ENCODE data around the gene ATP2C1. TPM values are rescaled to one million over a fixed set of nuclear protein-coding genes. Genes with fewer than 3 reads are reported as not detected.

Gene ATP2C1
- total and polyA plus RNA-seq, 10 donors, result 11.9 to 59.7 (median 46.3) TPM

DNA sequence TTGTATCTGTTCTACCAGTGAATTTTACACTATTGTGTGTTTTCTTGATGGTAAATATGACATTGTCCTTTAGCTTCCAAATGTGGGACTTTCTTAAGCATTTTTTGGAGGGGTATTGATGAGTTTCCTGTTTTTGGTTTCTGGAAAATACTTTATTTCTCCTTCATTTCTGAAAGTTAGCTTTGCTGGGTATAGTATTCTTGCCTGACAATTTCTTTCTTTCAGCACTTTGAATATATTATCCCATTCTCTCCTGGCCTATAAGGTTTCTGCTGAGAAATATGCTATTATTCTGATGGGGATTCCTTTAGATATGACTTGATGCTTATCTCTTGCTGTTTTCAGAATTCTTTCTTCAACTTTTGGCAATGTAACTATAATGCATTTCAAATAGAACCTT is 15.4 kb upstream of the ATP2C1 start:
- no peak for TF ChIP-seq POLR2AphosphoS5 (IDR thresholded peaks at IDR 0.05)
- no peak for TF ChIP-seq POLR2A (IDR thresholded peaks at IDR 0.05)
- TF ChIP-seq, protein P1, sequence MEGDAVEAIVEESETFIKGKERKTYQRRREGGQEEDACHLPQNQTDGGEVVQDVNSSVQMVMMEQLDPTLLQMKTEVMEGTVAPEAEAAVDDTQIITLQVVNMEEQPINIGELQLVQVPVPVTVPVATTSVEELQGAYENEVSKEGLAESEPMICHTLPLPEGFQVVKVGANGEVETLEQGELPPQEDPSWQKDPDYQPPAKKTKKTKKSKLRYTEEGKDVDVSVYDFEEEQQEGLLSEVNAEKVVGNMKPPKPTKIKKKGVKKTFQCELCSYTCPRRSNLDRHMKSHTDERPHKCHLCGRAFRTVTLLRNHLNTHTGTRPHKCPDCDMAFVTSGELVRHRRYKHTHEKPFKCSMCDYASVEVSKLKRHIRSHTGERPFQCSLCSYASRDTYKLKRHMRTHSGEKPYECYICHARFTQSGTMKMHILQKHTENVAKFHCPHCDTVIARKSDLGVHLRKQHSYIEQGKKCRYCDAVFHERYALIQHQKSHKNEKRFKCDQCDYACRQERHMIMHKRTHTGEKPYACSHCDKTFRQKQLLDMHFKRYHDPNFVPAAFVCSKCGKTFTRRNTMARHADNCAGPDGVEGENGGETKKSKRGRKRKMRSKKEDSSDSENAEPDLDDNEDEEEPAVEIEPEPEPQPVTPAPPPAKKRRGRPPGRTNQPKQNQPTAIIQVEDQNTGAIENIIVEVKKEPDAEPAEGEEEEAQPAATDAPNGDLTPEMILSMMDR (IDR thresholded peaks at IDR 0.05 in 8 of 11, conservative IDR thresholded peaks at IDR 0.05 in 3 of 11), result no peak

DNA sequence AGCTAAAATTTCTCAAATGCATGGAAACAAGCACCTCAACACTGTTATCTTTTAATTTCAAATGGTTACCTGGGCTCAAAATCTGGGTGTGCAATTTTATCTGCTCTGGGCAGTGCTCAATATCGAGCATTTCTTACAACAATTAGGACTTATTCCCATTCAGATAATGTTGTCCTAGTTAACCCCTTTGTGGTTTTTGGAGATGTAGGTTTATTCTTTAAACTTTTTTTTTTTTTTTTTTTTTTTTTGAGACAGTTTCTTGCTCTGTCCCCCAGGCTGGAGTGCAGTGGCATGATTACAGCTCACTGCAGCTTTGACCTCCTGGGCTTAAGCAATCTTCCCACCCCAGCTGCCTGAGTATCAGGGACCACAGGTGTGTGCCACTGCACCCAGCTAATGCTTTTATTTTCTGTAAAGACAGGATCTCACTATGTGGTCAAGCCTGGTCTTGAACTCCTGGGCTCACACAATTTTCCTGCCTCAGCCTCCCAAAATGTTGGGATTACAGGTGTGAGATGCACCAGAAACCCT is 4.4 kb upstream of the ATP2C1 start:
- Histone ChIP-seq H3K4me3 (no peak overlapping the region), H3K27me3 (replicated peaks in 1 of 7) (peaks cover 0 to 12% (median 0%) of the 10 kb centered on the region in 7 donors), H3K4me1 (peaks cover 0 to 6% (median 4%) of the 10 kb centered on the region in 6 donors), H3K36me3 (no peaks in the 10 kb centered on the region), H3K9me3 (peaks cover 0 to 12% (median 0%) of the 10 kb centered on the region in 8 donors), H3K27ac (no peak overlapping the region)
- TF ChIP-seq, protein P1 (IDR thresholded peaks at IDR 0.05 in 8 of 11, conservative IDR thresholded peaks at IDR 0.05 in 3 of 11), result no peak
- TF ChIP-seq POLR2A (IDR thresholded peaks at IDR 0.05) (no peak), POLR2AphosphoS5 (IDR thresholded peaks at IDR 0.05) (no peak)
- DNase-seq, result no peak
- 66 to 91% (median 81%) methylated on average over 1 of the region's 1 CpG for WGBS, 5 donors
- intact Hi-C loops (cut with DNase I; ENCODE audit: low total_unique reads), result no loop called here

More for the DNA sequence above, 15.4 kb upstream of the ATP2C1 start:
- Histone ChIP-seq H3K27ac (no peak overlapping the region), H3K4me1 (no peaks in the 10 kb centered on the region), H3K9me3 (peaks cover 6 to 51% (median 38%) of the 10 kb centered on the region in 8 donors), H3K36me3 (no peaks in the 10 kb centered on the region), H3K27me3 (replicated peaks in 1 of 7) (no peaks in the 10 kb centered on the region), H3K4me3 (no peak overlapping the region)
- no peak for DNase-seq
- intact Hi-C loops (cut with DNase I; ENCODE audit: low total_unique reads), result no loop called here

DNA sequence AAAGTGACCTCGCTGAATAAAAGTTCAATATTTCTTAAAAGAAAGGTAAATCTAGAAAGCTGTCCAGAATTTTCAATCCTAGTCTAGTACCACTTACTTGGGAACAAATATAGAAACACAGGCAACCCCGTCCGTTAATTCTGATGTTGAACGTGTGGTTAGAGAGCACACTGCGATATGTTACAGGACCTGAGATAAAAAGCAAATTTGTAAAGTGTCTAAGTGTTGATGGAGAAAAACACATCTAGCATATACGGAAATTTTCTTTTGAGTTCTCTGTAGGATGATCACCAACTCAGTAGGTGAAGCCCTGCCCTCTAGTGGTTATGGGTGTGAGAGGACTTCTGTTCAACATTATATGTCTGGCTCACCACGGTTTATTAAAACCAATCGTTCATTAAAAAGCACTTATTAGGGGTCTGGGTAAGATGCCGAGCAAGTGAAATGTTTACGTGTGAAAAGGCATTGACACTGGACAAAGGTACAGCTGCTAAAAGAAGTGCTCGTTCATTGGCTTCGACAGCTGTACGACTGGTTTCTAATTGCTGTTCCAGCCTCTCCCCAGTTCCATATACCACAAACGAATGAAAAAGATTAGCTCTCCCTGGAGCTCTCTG is 1.0 kb upstream of the ATP2C1 start:
- Histone ChIP-seq H3K27me3 (replicated peaks in 1 of 7) (no peaks in the 10 kb centered on the region), H3K4me1 (peaks cover 4 to 39% (median 34%) of the 10 kb centered on the region in 6 donors), H3K36me3 (no peaks in the 10 kb centered on the region), H3K4me3 (peak overlapping the region; percentile 69 to 86 (median 76)), H3K9me3 (no peaks in the 10 kb centered on the region), H3K27ac (peak overlapping the region; percentile 97 to 99 (median 98))
- 1 to 4% (median 3%) methylated on average over 14 of the region's 14 CpGs for WGBS, 5 donors
- TF ChIP-seq POLR2AphosphoS5 (IDR thresholded peaks at IDR 0.05) (no peak), POLR2A (IDR thresholded peaks at IDR 0.05) (no peak)
- TF ChIP-seq, protein P1 (IDR thresholded peaks at IDR 0.05 in 8 of 11, conservative IDR thresholded peaks at IDR 0.05 in 3 of 11), result peak; percentile 43 to 86 (median 80)
- intact Hi-C loops (cut with DNase I; ENCODE audit: low total_unique reads), result loop anchor here (5.0 kb wide), 1 partner anchor 131 kb away; no protein-coding TSS in a partner anchor
- no peak for DNase-seq
